GM12873 (cell line): ENCODE measurements around the gene VTI1A.

Experiments
- TF ChIP-seq, protein P1 (sequence below): IDR thresholded peaks from 2 replicates; pipeline ENCODE4 v1.5.1; 2012; ENCODE audit warnings: low read depth, mild to moderate bottlenecking, moderate library complexity, low read length, control low read depth; ENCODE audit not compliant: insufficient read depth; ENCODE audit errors: missing control alignments

VTI1A gene

DNA sequence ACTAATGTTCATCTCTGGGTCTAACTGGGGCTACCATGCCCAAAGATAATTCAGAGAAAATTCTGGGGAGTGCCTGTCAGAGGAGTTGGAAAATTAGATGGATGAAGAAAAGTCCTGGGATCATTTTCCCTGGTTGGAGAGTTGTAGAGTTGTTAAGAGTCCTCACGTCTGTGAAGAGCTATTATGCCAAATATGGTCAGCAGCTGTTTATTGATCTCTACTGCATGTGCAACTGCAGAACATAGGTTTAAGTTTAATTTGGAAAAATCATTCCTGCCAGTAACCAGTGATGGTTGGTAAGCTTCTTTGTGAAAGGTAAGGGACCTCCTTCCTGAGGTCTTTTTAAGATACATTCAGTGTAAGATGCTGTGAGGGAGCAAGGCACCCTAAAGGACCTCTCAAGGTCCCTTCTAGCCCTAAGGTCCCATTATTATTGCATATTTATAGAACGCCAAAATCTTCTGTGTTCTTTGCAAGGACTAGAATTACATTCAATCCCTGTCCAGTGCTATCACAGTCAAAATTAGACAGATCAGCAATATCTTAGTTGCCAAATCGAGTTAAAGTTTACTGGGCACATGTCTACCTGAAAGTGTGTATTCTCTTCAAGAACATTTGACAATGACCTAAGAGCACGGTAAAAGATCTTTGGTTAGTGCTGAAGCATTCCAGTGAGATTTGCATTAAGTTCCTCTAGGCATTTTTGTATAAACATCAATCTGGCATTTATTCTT, 62.7 kb downstream of the VTI1A start:
- TF ChIP-seq, protein P1, sequence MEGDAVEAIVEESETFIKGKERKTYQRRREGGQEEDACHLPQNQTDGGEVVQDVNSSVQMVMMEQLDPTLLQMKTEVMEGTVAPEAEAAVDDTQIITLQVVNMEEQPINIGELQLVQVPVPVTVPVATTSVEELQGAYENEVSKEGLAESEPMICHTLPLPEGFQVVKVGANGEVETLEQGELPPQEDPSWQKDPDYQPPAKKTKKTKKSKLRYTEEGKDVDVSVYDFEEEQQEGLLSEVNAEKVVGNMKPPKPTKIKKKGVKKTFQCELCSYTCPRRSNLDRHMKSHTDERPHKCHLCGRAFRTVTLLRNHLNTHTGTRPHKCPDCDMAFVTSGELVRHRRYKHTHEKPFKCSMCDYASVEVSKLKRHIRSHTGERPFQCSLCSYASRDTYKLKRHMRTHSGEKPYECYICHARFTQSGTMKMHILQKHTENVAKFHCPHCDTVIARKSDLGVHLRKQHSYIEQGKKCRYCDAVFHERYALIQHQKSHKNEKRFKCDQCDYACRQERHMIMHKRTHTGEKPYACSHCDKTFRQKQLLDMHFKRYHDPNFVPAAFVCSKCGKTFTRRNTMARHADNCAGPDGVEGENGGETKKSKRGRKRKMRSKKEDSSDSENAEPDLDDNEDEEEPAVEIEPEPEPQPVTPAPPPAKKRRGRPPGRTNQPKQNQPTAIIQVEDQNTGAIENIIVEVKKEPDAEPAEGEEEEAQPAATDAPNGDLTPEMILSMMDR: no peak

GRCh38 chr10:112510384-112510783, 63.4 kb downstream of the VTI1A start:
- TF ChIP-seq, protein P1: no peak

DNA sequence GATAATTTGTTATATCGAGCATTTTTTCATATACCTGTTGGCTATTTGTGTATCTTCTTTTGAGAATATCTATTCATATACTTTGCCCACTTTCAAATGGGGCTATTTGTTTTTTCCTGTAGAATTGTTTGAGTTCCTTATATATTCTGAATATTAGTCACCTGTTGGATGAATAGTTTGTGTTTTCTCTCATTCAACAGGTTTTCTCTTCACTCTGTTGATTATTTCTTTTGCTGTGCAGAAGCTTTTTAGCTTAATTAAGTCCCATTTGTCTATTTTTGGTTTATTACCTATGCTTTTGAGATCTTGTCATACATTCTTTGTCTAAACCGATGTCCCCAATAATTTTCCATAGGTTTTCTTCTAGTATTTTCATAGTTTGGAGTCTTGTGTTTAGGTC, 65.3 kb downstream of the VTI1A start:
- TF ChIP-seq, protein P1: no peak

DNA sequence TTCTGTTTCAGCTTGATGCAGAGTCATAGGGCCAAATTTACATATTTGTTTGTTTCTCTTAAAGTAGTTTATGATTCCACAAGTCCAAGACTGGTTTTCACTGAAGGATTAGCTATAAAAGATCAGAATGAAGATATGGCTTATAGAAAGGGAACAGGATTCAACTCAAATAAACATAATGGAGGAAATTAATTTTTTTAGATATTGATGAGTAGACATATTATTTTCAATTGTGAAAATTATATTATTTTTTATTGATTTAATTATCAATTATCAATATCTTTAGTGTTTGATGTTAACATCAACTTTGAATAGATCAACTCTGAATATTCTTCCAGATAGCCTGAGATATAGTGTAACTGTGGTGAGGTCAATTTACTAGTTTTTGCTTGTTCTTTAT, 68.1 kb downstream of the VTI1A start:
- TF ChIP-seq, protein P1: no peak

DNA sequence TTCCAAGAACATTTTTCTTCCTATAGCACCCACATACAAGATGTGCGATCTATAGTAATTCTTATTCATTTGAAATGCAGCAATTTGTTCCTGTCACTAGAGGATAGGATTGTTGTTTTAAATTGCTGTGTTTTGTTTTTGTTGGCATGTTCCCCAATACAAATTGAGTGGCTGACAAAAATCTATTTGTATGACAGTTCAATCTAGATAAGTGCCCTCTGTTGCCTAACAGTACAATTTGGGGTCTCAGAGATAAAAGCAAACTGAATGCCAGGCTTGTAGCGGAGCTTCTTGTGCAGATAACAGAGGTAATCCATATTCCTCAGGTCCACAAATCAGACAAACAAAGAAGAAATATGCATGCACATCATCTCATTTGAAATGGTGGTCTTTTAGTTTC, 68.8 kb downstream of the VTI1A start:
- TF ChIP-seq, protein P1: no peak

DNA sequence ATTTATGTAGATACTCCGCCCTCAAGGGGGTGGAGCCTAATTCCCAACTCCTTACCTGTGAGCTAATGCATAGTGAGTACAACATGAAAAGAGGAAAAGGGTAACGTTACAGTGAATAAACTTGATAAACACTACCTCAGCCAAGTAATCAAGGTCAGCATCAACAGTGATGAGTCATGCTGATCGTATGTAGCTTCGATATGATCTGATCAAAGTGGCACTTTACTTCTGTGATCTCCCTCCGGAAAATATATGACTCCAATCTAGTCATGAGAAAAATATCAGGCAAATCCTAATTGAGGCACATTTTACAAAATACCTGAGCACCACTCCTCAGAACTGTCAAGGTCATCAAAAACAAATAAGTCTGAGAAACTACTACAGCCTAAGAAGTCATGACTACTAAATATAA, 70.4 kb downstream of the VTI1A start:
- TF ChIP-seq, protein P1: no peak

- TF ChIP-seq, protein P1: no peak
Measured at GRCh38 chr10:112519133-112519761, 72.2 kb downstream of the VTI1A start.
